GM12878 (cell line): ENCODE data around the gene PP2D1. TPM values are rescaled to one million over a fixed set of nuclear protein-coding genes. Genes with fewer than 3 reads are reported as not detected.
A peak's percentile ranks its signal among the peaks of the same experiment; 100 is the strongest.

Experiments used
- BHLHE40 ChIP-seq, 2 experiments: fragments of 450-650 bp in 1 of 2; IDR thresholded peaks; 2 replicates each; pipeline ENCODE4 v1.6.1; 2011 to 2017; ENCODE audit warnings: low read depth in 2 of 2, borderline replicate concordance in 1 of 2, improper control_type of control experiment in 1 of 2, low read length in 1 of 2, mild to moderate bottlenecking in 1 of 2
- BRCA1 ChIP-seq: IDR thresholded peaks from 2 replicates; pipeline ENCODE4 v1.6.1; 2011; ENCODE audit warnings: low read depth, low read length, improper control_type of control experiment
- CBX3 ChIP-seq: fragments of 200-600 bp; sonication (generic); IDR thresholded peaks from 2 replicates; pipeline ENCODE4 v1.6.1; 2016; ENCODE audit warnings: low read depth, borderline replicate concordance
- GABPA ChIP-seq: IDR thresholded peaks from 2 replicates; pipeline ENCODE4 v1.6.1; 2014; ENCODE audit warnings: antibody characterized with exemption, low read depth, mild to moderate bottlenecking, inconsistent platforms
- IKZF1 ChIP-seq: fragments of 450-650 bp; conservative IDR thresholded peaks from 2 replicates; pipeline ENCODE4 v1.6.1; 2017; ENCODE audit warnings: antibody characterized with exemption, mild to moderate bottlenecking
- MYC ChIP-seq: IDR thresholded peaks from 2 replicates; pipeline ENCODE4 v1.6.1; 2011; ENCODE audit warnings: mild to moderate bottlenecking, low read length, moderate library complexity, inconsistent platforms; ENCODE audit not compliant: insufficient read depth, insufficient replicate concordance, insufficient read length, severe bottlenecking
- NBN ChIP-seq: fragments of 450-650 bp; IDR thresholded peaks from 2 replicates; pipeline ENCODE4 v1.6.1; 2016
- NFXL1 ChIP-seq: fragments of 450-650 bp; IDR thresholded peaks from 2 replicates; pipeline ENCODE4 v1.6.1; 2017; ENCODE audit warnings: antibody characterized with exemption, mild to moderate bottlenecking, borderline replicate concordance
- PAX8 ChIP-seq: fragments of 450-650 bp; IDR thresholded peaks from 2 replicates; pipeline ENCODE4 v1.6.1; 2017; ENCODE audit warnings: mild to moderate bottlenecking, moderate library complexity
- PKNOX1 ChIP-seq: fragments of 450-650 bp; IDR thresholded peaks from 2 replicates; pipeline ENCODE4 v1.6.1; 2016; ENCODE audit warnings: mild to moderate bottlenecking
- RCOR1 ChIP-seq: conservative IDR thresholded peaks from 2 replicates; pipeline ENCODE4 v1.6.1; 2012; ENCODE audit warnings: low read depth, low read length, improper control_type of control experiment
- SIX5 ChIP-seq: IDR thresholded peaks from 2 replicates; pipeline ENCODE4 v1.6.1; 2011; ENCODE audit warnings: mild to moderate bottlenecking, low read depth, low read length, moderate library complexity; ENCODE audit not compliant: severe bottlenecking
- SMARCA5 ChIP-seq: fragments of 450-650 bp; IDR thresholded peaks from 2 replicates; pipeline ENCODE4 v1.6.1; 2017; ENCODE audit warnings: mild to moderate bottlenecking
- STAT1 ChIP-seq: fragments of 450-650 bp; conservative IDR thresholded peaks from 2 replicates; pipeline ENCODE4 v1.6.1; 2014; ENCODE audit warnings: antibody characterized with exemption, mild to moderate bottlenecking
- WRNIP1 ChIP-seq: IDR thresholded peaks from 2 replicates; pipeline ENCODE4 v1.6.1; 2011; ENCODE audit warnings: low read depth, low read length, improper control_type of control experiment, borderline replicate concordance
- YY1 ChIP-seq: IDR thresholded peaks from 2 replicates; pipeline ENCODE4 v1.6.1; 2011; ENCODE audit warnings: low read depth, mild to moderate bottlenecking, low read length
- ZBED1 ChIP-seq: IDR thresholded peaks from 2 replicates; pipeline ENCODE4 v1.6.1; 2016; ENCODE audit warnings: borderline replicate concordance
- ZBTB11 ChIP-seq: fragments of 450-650 bp; formaldehyde crosslinking; IDR thresholded peaks from 2 replicates; pipeline ENCODE4 v1.5.0; 2022; ENCODE audit warnings: mild to moderate bottlenecking, missing genetic modification characterization
- ZBTB4 ChIP-seq: fragments of 450-650 bp; formaldehyde crosslinking; IDR thresholded peaks from 2 replicates; pipeline ENCODE4 v1.4.0; 2022; ENCODE audit warnings: mild to moderate bottlenecking, moderate library complexity
- ZNF217 ChIP-seq: fragments of 450-650 bp; IDR thresholded peaks from 2 replicates; pipeline ENCODE4 v1.6.1; 2017; ENCODE audit warnings: antibody characterized with exemption, mild to moderate bottlenecking
- ZSCAN29 ChIP-seq: fragments of 450-650 bp; IDR thresholded peaks from 2 replicates; pipeline ENCODE4 v1.6.1; 2017; ENCODE audit warnings: mild to moderate bottlenecking, moderate library complexity
- polyA plus RNA-seq, 11 experiments: library from polyadenylated mRNA; depleted of rRNA in 4 of 11; unstranded in 6 of 11; stranded (reverse) in 5 of 11; fragments of >200 nt; fragmentation: Nextera tagmentation in 4 of 11; fragmentation: Illumina TruSeq in 1 of 11; extraction: Ambion mirVana in 4 of 11; extraction: Trizol in 1 of 11; gene quantifications; 1 replicate in 1 of 11; 2 replicates in 10 of 11; pipeline versions ENCODE4 v1.2.1 to v1.2.3, GENCODE V29; 2011 to 2016; ENCODE audit warnings: inconsistent platforms in 2 of 11, missing spikeins in 2 of 11, low read depth in 1 of 11
- total RNA-seq, 4 experiments: library from RNA; depleted of rRNA in 3 of 4; stranded (reverse); fragments of >200 nt in 3 of 4; fragmentation: Illumina TruSeq in 1 of 4; extraction: Trizol in 1 of 4; gene quantifications; 2 replicates each; pipeline versions ENCODE4 v1.2.1 to v1.2.3, GENCODE V29; 2013 to 2021

The PP2D1 gene
- total and polyA plus RNA-seq, 10 of the 15 experiments (the other 5 are each of a cell fraction or from before 2014, with no cell fraction given) = 0.04 to 0.18 (median 0.17) TPM; not detected in 7

GRCh38 chr3:20039765-20040547 is 27.9 kb upstream of the PP2D1 start, which contains the start of gene KAT2B (continued):
- TF ChIP-seq WRNIP1 = no peak
- no peak for TF ChIP-seq BRCA1
- TF ChIP-seq ZNF217 = peak; percentile 73; the same call in 1 of the 2 replicates
- 0 out of 2 replicates have a peak, but pooled peaks have one; percentile 25 for TF ChIP-seq RCOR1
- no peak for TF ChIP-seq ZBTB11
- TF ChIP-seq NBN = no peak; the same call in none of the 2 replicates
- TF ChIP-seq IKZF1 = peak; percentile 60; the same call in 1 of the 2 replicates
- no peak for TF ChIP-seq ZBTB4 (CRISPR knock-in tag)
- no peak for TF ChIP-seq NFXL1
- peak; percentile 64; the same call in 1 of the 2 replicates for TF ChIP-seq YY1
- TF ChIP-seq CBX3 = no peak
- TF ChIP-seq ZBED1 = no peak; the same call in 1 of the 2 replicates
- TF ChIP-seq GABPA = no peak
- TF ChIP-seq PKNOX1 = peak; percentile 52; the same call in 1 of the 2 replicates
- TF ChIP-seq STAT1 = peak; percentile 75; the same call in 1 of the 2 replicates
- TF ChIP-seq SMARCA5 = peak; percentile 82
- TF ChIP-seq BHLHE40 (IDR thresholded peaks at IDR 0.05; ENCODE audit: borderline replicate concordance in 1 of 2, low read depth in 2 of 2, low read length in 1 of 2) = peak; percentile 18 to 77; a peak in 2 of 4 replicates
- no peak for TF ChIP-seq ZSCAN29
- TF ChIP-seq PAX8 = no peak
- TF ChIP-seq MYC = no peak
- TF ChIP-seq SIX5 = no peak
